LNCaP clone FGC (cell line): ENCODE results near the gene FER.

Experiments
- DNase-seq: peaks from one replicate; pipeline ENCODE4 v3.0.0-alpha.2; 2011; ENCODE audit warnings: low read depth
- H3K4me3 ChIP-seq: 2 replicates; pipeline ENCODE4 v1.5.1; 2011; ENCODE audit warnings: mild to moderate bottlenecking, low read depth, low read length, control low read depth
- CTCF ChIP-seq: IDR thresholded peaks from 2 replicates; pipeline ENCODE4 v1.5.1; 2012; ENCODE audit warnings: mild to moderate bottlenecking; ENCODE audit not compliant: control insufficient read depth, insufficient read depth; ENCODE audit errors: extremely low read depth

FER gene

GRCh38 chr5:109239456-109239855, 491.8 kb downstream of the FER start:
- no peak overlapping the region for H3K4me3 ChIP-seq
- DNase-seq = no peak
- no peak for TF ChIP-seq CTCF

GRCh38 chr5:109242518-109242917, 494.8 kb downstream of the FER start:
- no peak for DNase-seq
- no peak overlapping the region for H3K4me3 ChIP-seq
- TF ChIP-seq CTCF = no peak

- H3K4me3 ChIP-seq = no peak overlapping the region
- no peak for DNase-seq
- TF ChIP-seq CTCF = no peak
Observed at GRCh38 chr5:109246395-109246794, 498.7 kb downstream of the FER start.
